Right cardiac atrium (tissue), 5 donors: Measurements from ENCODE around the gene DNAH11. TPM values are rescaled to one million over a fixed set of nuclear protein-coding genes. Genes with fewer than 3 reads are reported as not detected.
A peak's percentile ranks its signal among the peaks of the same experiment; 100 is the strongest.

ENCODE experiments used
- ATAC-seq, 2 donors: fragments of 200-7000 bp; cut with Tn5 transposase; one replicate each; pipeline versions ENCODE4 v1.8.0 to v1.9.1; 2020; ENCODE audit warnings: moderate library complexity in 2 of 2, mild to moderate bottlenecking in 1 of 2
- DNase-seq, 3 donors: peaks; one replicate each; pipeline ENCODE4 v3.0.0-alpha.2; 2020
- H3K27ac ChIP-seq: one replicate; pipeline ENCODE4 v1.5.1; 2013; ENCODE audit warnings: mild to moderate bottlenecking, low read length, control low read depth, moderate library complexity
- H3K27me3 ChIP-seq: one replicate; pipeline ENCODE4 v1.6.1; 2013; ENCODE audit not compliant: control insufficient read depth, insufficient read depth
- H3K4me1 ChIP-seq: one replicate; pipeline ENCODE4 v1.6.1; 2013; ENCODE audit warnings: low read length; ENCODE audit not compliant: control insufficient read depth, insufficient read depth
- H3K4me3 ChIP-seq: one replicate; pipeline ENCODE4 v1.5.1; 2013; ENCODE audit warnings: low read length, control low read depth
- H3K9me3 ChIP-seq: one replicate; pipeline ENCODE4 v1.6.1; 2013; ENCODE audit warnings: low read length; ENCODE audit not compliant: control insufficient read depth
- WGBS: extraction: QIAGEN DNeasy Blood & Tissue Kit; methylation state at CpG from one replicate; pipeline ENCODE4 v1.1.7; 2013; 5-methylcytosine and 5-hydroxymethylcytosine counted together
- intact Hi-C, 4 donors: fragments of 100-400 bp; cut with DNase I; formaldehyde crosslinking; loops; one replicate each; pipeline versions ENCODE4 v1.11.0 to v1.14.0; 2022 to 2023
- long read RNA-seq, 4 donors: library from polyadenylated mRNA; unstranded; transcript quantifications; one replicate each; pipeline ENCODE4 v2.0.0, GENCODE V29; 2020 to 2021
- polyA plus RNA-seq: library from polyadenylated mRNA; stranded (reverse); fragments of 200-250 nt; gene quantifications from one replicate; pipeline ENCODE4 v1.2.3, GENCODE V29; 2013
- total RNA-seq, 4 donors: library from RNA; stranded (reverse); fragmentation: NEBNext Ultra II Directional; extraction: Animal tissue kit (Norgen Biotek cat#: 25700); gene quantifications; one replicate each; pipeline ENCODE4 v1.2.1, GENCODE V29; 2021
- donor health status: healthy with polysubstance abuse.
- donor health status: DM: no; HTN: yes; CAD: no.
- donor health status: DM: no; HTN: no; CAD: no.
- donor health status: DM: no; HTN: yes; CAD: no; lungs with severe emphysema.
- donor health status: DM: yes; HTN: yes; CAD: no.

DNAH11 gene, protein sequence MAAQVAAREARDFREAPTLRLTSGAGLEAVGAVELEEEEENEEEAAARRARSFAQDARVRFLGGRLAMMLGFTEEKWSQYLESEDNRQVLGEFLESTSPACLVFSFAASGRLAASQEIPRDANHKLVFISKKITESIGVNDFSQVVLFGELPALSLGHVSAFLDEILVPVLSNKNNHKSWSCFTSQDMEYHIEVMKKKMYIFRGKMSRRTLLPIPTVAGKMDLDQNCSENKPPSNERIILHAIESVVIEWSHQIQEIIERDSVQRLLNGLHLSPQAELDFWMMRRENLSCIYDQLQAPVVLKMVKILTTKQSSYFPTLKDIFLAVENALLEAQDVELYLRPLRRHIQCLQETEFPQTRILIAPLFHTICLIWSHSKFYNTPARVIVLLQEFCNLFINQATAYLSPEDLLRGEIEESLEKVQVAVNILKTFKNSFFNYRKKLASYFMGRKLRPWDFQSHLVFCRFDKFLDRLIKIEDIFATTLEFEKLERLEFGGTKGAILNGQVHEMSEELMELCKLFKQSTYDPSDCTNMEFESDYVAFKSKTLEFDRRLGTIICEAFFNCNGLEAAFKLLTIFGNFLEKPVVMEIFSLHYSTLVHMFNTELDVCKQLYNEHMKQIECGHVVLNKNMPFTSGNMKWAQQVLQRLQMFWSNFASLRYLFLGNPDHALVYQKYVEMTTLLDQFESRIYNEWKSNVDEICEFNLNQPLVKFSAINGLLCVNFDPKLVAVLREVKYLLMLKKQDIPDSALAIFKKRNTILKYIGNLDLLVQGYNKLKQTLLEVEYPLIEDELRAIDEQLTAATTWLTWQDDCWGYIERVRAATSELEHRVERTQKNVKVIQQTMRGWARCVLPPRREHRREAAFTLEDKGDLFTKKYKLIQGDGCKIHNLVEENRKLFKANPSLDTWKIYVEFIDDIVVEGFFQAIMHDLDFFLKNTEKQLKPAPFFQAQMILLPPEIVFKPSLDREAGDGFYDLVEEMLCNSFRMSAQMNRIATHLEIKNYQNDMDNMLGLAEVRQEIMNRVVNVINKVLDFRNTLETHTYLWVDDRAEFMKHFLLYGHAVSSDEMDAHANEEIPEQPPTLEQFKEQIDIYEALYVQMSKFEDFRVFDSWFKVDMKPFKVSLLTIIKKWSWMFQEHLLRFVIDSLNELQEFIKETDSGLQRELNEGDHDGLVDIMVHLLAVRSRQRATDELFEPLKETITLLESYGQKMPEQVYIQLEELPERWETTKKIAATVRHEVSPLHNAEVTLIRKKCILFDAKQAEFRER (N-terminal part only)
- total RNA-seq (1 to 10 TPM; 3.7 to 6.4 (median 5.2) TPM), polyA plus RNA-seq (0.86 TPM)
- long read RNA-seq, donor 1, partial matches to known transcripts, result 3 of 11 reads
- long read RNA-seq, donor 1, other reads (novel, unspliced or antisense), result 8 of 11 reads
- long read RNA-seq, donor 2, partial matches to known transcripts, result 0 of 1 reads
- long read RNA-seq, donor 2, other reads (novel, unspliced or antisense), result 1 of 1 reads
- long read RNA-seq, donor 3, partial matches to known transcripts, result 3 of 15 reads
- long read RNA-seq, donor 3, other reads (novel, unspliced or antisense), result 12 of 15 reads
- long read RNA-seq, donor 4, partial matches to known transcripts, result 1 of 3 reads
- long read RNA-seq, donor 4, other reads (novel, unspliced or antisense), result 2 of 3 reads

DNA sequence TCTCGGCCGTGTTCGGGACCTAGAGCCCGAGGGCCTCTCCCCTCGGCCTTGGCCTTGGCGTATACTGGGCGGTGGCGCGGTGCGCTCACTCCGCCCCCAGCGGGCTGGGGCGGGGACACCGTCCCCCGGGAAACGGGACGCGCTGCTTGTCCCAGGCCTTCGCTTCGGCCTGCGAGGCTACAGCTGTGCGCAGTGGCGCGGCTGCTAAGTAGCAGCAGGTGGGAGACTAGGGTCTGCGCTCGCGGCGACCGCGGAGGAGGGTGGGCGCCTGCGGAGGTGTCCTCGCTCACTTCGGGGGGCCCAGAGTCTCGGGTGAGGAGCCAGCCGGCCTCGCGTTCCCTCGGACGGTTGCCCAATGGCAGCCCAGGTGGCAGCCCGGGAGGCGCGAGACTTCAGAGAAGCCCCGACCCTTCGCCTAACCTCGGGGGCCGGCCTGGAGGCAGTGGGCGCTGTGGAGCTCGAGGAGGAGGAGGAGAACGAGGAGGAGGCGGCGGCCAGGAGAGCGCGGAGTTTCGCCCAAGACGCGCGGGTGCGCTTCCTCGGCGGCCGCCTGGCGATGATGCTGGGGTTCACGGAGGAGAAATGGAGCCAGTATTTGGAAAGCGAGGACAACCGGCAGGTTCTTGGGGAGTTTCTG lies at the start of gene DNAH11:
Gene DNAH11, plus strand, starts transcription at position 149 of the 637 bp plus-strand sequence. Its CDS starts 207 bp downstream, at position 356.
- WGBS, result under 1% methylated on average over 66 of the region's 66 CpGs
- peak; percentile 30 to 71 (median 64) for DNase-seq
- Histone ChIP-seq H3K4me3 (peak within 1 kb of the TSS; percentile 13), H3K27ac (no peak within 1 kb of the TSS), H3K9me3 (no peaks in the 10 kb centered on the region), H3K4me1 (no peaks in the 10 kb centered on the region), H3K27me3 (peaks cover 4% of the 10 kb centered on the region)
- peak; percentile 94 to 96 for ATAC-seq
- intact Hi-C loops, result no loop called here

DNA sequence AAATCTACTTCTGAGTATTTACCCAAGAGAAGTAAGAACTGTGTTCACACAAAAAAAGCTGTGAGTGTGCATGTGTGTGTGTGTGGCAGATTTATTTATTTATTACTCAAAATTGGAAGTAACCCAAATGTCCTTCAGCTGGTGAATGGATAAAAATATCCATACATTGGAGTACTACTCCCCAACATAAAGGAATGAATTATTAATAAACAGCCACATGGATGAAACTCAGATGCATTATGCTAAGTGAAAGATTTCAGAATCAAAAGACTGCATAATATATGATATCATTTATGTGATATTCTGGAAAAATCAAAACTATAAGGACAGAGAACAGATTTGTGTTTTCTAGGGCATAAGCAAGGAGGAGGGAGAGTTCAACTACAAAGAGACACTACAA lies 47.1 kb upstream of the DNAH11 start:
- no peak for ATAC-seq
- Histone ChIP-seq H3K9me3 (no peaks in the 10 kb centered on the region), H3K4me3 (no peak overlapping the region), H3K4me1 (no peaks in the 10 kb centered on the region), H3K27ac (no peak overlapping the region), H3K27me3 (no peaks in the 10 kb centered on the region)
- intact Hi-C loops, result no loop called here
- DNase-seq, result no peak

DNA sequence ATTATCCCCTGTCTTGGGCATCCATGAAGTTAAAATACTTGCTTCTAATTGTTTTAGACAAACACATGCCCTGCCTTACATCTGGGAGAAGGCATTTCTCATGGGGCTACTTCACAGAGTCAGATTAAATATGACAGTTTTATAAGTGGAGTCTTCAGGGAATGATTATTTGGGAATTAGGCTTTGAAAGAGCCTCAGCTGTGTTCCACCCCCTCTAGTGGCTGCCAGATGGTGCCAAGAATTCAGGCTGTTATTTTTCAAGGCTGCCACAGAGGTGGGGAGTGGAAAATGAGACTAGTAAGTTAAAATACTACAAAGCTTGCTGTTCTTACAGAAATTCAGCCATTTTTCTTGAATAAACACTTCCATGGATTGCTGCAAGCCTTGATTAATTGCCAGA lies 45.8 kb upstream of the DNAH11 start:
- Histone ChIP-seq H3K9me3 (no peaks in the 10 kb centered on the region), H3K4me3 (no peak overlapping the region), H3K4me1 (no peaks in the 10 kb centered on the region), H3K27me3 (no peaks in the 10 kb centered on the region), H3K27ac (no peak overlapping the region)
- ATAC-seq (no peak), DNase-seq (no peak)
- intact Hi-C loops, result no loop called here

DNA sequence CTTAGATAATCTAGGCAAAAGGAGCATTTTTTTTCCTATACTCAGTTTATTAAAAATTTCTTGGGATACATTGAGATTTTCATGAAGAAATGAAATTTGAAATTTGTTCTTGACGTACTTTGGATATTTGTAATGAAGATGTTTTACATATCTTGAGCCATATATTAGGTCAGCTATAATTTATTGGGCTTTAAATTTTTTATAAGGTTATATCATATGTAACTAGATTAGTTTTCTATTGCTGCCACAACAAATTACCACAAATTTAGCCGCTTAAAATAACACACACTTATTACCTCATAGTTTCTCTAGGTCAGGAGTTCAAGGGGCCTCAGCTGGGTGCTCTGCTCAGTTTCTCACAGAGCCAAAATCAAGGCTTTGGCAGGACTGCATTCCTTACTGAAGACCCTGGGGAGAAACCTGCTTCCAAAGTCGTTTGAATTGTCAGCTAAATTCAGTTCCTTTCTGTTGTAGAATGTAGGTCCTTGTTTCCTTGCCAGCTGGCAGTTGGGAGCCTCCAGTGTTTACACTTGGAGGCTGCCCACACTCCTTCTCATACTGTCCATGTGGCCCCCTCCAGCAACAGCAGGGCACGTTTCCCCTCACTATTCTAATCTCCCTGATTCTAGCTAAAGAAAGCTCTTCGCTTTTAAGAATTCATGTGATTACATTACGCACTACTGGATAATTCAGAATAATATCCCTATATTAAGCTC lies 42.6 kb upstream of the DNAH11 start:
- DNase-seq (no peak), ATAC-seq (no peak)
- intact Hi-C loops, result loop anchor here in 2 of 4 donors (10.0 kb wide), 1 partner anchor 245 kb away; no protein-coding TSS in a partner anchor
- no peaks in the 10 kb centered on the region for H3K9me3 ChIP-seq
- WGBS, result 77% methylated on average over 6 of the region's 6 CpGs
- no peaks in the 10 kb centered on the region for H3K4me1 ChIP-seq
- H3K27me3 ChIP-seq, result no peaks in the 10 kb centered on the region
- no peak overlapping the region for H3K4me3 ChIP-seq
- no peak overlapping the region for H3K27ac ChIP-seq

DNA sequence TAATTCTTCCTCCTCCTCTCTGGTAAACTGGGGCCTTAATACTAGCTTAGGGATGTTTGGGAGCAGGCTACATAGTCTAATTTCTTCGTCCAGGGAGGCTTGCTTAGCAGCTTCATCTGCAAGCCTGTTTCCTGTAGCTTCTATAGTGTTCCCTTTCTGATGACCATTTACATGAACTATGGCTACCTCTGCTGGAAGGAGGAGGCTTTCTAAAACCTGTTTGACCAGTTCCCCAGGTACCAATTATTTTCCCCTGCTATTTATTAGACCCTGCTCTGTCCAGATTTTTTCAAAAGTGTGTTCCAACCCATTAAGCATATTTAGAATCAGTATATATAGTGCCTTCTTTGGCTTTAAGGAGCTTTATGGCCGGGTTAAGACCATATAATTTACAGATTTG lies 38.8 kb upstream of the DNAH11 start:
- ATAC-seq (no peak), DNase-seq (no peak)
- WGBS, result 87% methylated on average over 2 of the region's 2 CpGs
- intact Hi-C loops, result loop anchor here in 2 of 4 donors (10.0 kb wide), 1 partner anchor 249 kb away; no protein-coding TSS in a partner anchor
- Histone ChIP-seq H3K4me1 (no peaks in the 10 kb centered on the region), H3K27ac (no peak overlapping the region), H3K4me3 (no peak overlapping the region), H3K27me3 (no peaks in the 10 kb centered on the region), H3K9me3 (no peaks in the 10 kb centered on the region)

DNA sequence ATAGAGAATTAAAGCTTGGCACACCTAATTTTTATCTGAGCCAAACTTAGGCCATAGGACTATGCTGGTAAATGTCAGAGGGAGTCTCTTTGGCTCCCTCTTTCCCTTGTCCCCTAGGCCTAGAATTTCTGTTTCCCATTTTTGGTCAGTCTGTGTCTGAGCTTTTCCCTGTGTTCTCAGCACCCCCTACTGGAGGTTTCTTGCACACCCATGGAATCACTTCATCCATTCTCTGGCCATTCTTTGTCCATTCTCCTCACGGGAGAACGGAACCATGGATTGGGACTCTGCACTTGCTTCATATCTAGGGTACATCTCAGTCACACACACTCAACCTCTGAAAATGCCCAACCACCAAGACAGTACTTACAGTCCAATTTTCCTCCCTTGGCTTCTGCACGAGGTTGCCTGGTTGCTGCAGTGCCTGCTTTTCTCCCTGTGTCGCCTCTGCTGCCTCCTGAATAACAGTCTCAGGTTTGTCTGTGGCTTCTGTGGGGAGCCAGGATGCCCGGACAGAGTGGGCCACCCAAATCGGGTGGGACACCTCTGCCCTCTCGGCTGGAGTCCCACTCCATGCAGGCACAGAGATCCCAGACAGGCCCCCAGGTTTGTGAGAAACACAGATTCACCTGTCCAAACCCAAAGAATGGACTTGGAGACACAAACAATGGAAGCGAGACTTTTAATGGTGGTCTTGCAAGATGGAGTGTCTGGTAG lies 35.1 kb upstream of the DNAH11 start:
- Histone ChIP-seq H3K27ac (no peak overlapping the region), H3K9me3 (no peaks in the 10 kb centered on the region), H3K4me3 (no peak overlapping the region), H3K27me3 (no peaks in the 10 kb centered on the region), H3K4me1 (no peaks in the 10 kb centered on the region)
- DNase-seq (no peak), ATAC-seq (peak; percentile 40 to 48)
- intact Hi-C loops, result loop anchor here in 3 of 4 donors (5.0 to 10.0 kb wide), 2 partner anchors 250 to 253 kb away; no protein-coding TSS in a partner anchor
- 86% methylated on average over 8 of the region's 8 CpGs for WGBS

DNA sequence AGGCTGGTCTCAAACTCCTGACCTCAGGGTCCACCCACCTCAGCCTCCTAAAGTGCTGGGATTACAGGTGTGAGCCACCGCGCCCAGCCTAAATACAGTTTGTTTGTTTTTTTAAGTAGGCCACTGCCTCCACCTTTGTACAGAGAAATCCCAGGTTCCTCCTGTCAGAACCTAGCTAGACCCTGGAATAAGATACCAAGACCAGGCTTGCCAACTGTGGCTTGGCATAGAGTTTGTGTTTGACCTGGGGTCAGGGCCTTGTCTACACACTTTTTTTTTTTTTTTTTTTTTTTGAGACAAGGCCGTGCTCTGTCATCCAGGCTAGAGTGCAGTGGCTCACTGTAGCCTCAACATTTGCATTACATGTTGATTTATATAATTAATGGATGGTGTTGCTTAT lies 34.3 kb upstream of the DNAH11 start:
- ATAC-seq (no peak), DNase-seq (no peak)
- H3K4me1 ChIP-seq, result no peaks in the 10 kb centered on the region
- WGBS, result 96% methylated on average over 3 of the region's 3 CpGs
- H3K27me3 ChIP-seq, result no peaks in the 10 kb centered on the region
- no peak overlapping the region for H3K27ac ChIP-seq
- no peak overlapping the region for H3K4me3 ChIP-seq
- no peaks in the 10 kb centered on the region for H3K9me3 ChIP-seq
- intact Hi-C loops, result loop anchor here in 3 of 4 donors (5.0 to 10.0 kb wide), 2 partner anchors 251 to 254 kb away; no protein-coding TSS in a partner anchor

DNA sequence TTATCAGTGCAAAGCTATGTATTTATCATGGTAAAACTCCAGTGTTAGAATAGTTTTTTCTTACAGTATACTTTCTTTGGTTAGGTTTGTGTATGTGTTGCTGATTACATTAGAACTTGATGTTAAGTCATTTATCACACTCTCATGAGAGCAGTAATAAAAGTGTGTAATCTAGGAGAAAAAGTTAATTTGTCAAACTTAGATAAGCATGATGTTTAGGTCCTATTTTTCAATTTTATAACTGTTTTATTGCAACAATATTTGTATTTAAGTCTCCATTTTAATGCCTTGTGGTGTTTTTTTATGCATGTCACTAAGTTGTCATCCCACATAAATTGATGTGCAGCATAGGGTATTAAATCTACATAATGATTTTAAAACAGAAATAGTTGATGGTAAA lies 28.8 kb upstream of the DNAH11 start:
- no peak overlapping the region for H3K27ac ChIP-seq
- H3K27me3 ChIP-seq, result no peaks in the 10 kb centered on the region
- ATAC-seq, result no peak
- no peaks in the 10 kb centered on the region for H3K9me3 ChIP-seq
- no peak for DNase-seq
- H3K4me3 ChIP-seq, result no peak overlapping the region
- intact Hi-C loops, result no loop called here
- no peaks in the 10 kb centered on the region for H3K4me1 ChIP-seq

DNA sequence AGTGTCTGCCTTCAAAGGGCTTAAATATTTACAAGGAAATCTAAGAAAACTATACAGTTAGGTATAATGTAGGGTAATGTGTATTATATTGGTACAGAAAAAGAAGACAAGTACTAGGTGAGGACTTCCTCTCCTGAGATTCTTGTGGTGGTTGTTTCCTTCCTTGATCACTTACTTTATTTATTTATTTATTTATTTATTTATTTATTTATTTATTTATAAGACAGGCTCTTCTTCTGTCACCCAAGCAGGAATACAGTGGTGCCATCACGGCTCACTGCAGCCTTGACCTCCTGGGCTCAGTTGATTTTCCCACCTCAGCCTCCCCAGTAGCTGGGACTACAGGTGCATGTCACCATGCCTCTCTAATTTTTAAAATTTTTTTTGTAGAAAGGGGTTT lies 18.2 kb upstream of the DNAH11 start:
- no peak for DNase-seq
- WGBS, result 93% methylated on average over 1 of the region's 1 CpG
- intact Hi-C loops, result no loop called here

More for the DNA sequence above, 18.2 kb upstream of the DNAH11 start:
- no peak for ATAC-seq
- no peaks in the 10 kb centered on the region for H3K4me1 ChIP-seq
- no peak overlapping the region for H3K4me3 ChIP-seq
- no peaks in the 10 kb centered on the region for H3K9me3 ChIP-seq
- H3K27me3 ChIP-seq, result no peaks in the 10 kb centered on the region
- no peak overlapping the region for H3K27ac ChIP-seq
